HEK293 (cell line): Measurements from ENCODE around the gene AMIGO1.
A peak's percentile ranks its signal among the peaks of the same experiment; 100 is the strongest.

Experiments
- CTCF ChIA-PET: fragments of 350-600 bp; formaldehyde crosslinking; extraction: SDS; loops from one replicate; lab custom pipeline; 2021; ENCODE audit warnings: antibody characterized with exemption; lab: Yijun Ruan, JAX
- POLR2A ChIA-PET: fragments of 300-600 bp; formaldehyde crosslinking; extraction: SDS; loops from one replicate; lab custom pipeline; 2020; ENCODE audit warnings: antibody characterized with exemption, inconsistent platforms; lab: Yijun Ruan, JAX
- H3K27ac ChIP-seq: fragments of 200-500 bp; sonication (Bioruptor generic); 2 replicates; pipeline ENCODE4 v1.5.1; 2014; ENCODE audit warnings: low read depth, low read length, control low read depth, inconsistent platforms; ENCODE audit errors: extremely low read depth
- H3K36me3 ChIP-seq, 2 experiments: fragments of 200-500 bp in 1 of 2; sonication (Bioruptor generic) in 1 of 2; 1 replicate in 1 of 2; 2 replicates in 1 of 2; pipeline ENCODE4 v1.5.1; 2014 to 2017; ENCODE audit warnings: inconsistent platforms in 2 of 2, low read length in 2 of 2; ENCODE audit not compliant: control insufficient read depth in 2 of 2, insufficient read depth in 1 of 2
- H3K4me1 ChIP-seq: fragments of 200-500 bp; sonication (Bioruptor generic); 2 replicates; pipeline ENCODE4 v1.5.1; 2014; ENCODE audit warnings: mild to moderate bottlenecking, low read length, inconsistent platforms; ENCODE audit not compliant: control insufficient read depth, insufficient read depth
- H3K4me3 ChIP-seq: 2 replicates; pipeline ENCODE4 v1.5.1; 2011; ENCODE audit warnings: low read depth, mild to moderate bottlenecking, control low read depth, low read length, moderate library complexity
- H3K9me3 ChIP-seq: fragments of 200-500 bp; sonication (Bioruptor generic); 2 replicates; pipeline ENCODE4 v1.5.1; 2014; ENCODE audit warnings: low read depth, low read length, inconsistent platforms; ENCODE audit not compliant: control insufficient read depth, insufficient read depth
- KLF1 ChIP-seq: fragments of 450-650 bp; formaldehyde crosslinking; IDR thresholded peaks from 2 replicates; pipeline ENCODE4 v1.5.1; 2016; ENCODE audit warnings: missing biosample characterization, missing genetic modification characterization
- KLF10 ChIP-seq: fragments of 450-650 bp; IDR thresholded peaks from 2 replicates; pipeline ENCODE4 v1.5.1; 2018; ENCODE audit warnings: missing biosample characterization, mild to moderate bottlenecking, missing genetic modification characterization
- KLF8 ChIP-seq: fragments of 450-650 bp; formaldehyde crosslinking; IDR thresholded peaks from 2 replicates; pipeline ENCODE4 v1.5.1; 2016; ENCODE audit warnings: missing biosample characterization, missing genetic modification characterization
- PATZ1 ChIP-seq: fragments of 450-650 bp; formaldehyde crosslinking; IDR thresholded peaks from 2 replicates; pipeline ENCODE4 v1.5.1; 2016; ENCODE audit warnings: missing biosample characterization, missing genetic modification characterization
- PBX3 ChIP-seq: sonication (generic); formaldehyde crosslinking; IDR thresholded peaks from 2 replicates; pipeline ENCODE4 v1.8.1; 2022; ENCODE audit warnings: mild to moderate bottlenecking, moderate library complexity, missing genetic modification reagents
- TSHZ1 ChIP-seq: fragments of 450-650 bp; formaldehyde crosslinking; IDR thresholded peaks from 2 replicates; pipeline ENCODE4 v1.5.1; 2016; ENCODE audit warnings: missing biosample characterization, missing genetic modification characterization, borderline replicate concordance
- ZBTB11 ChIP-seq: fragments of 450-650 bp; formaldehyde crosslinking; conservative IDR thresholded peaks from 2 replicates; pipeline ENCODE4 v1.5.1; 2016; ENCODE audit warnings: low read depth, missing biosample characterization, missing genetic modification characterization
- ZBTB17 ChIP-seq: fragments of 450-650 bp; formaldehyde crosslinking; IDR thresholded peaks from 2 replicates; pipeline ENCODE4 v1.5.1; 2016; ENCODE audit warnings: missing biosample characterization, missing genetic modification characterization
- ZEB2 ChIP-seq: fragments of 450-650 bp; formaldehyde crosslinking; IDR thresholded peaks from 2 replicates; pipeline ENCODE4 v1.5.1; 2016; ENCODE audit warnings: missing biosample characterization, missing genetic modification characterization
- ZNF155 ChIP-seq: fragments of 450-650 bp; formaldehyde crosslinking; IDR thresholded peaks from 2 replicates; pipeline ENCODE4 v1.5.1; 2016; ENCODE audit warnings: missing biosample characterization, missing genetic modification characterization
- ZNF366 ChIP-seq: fragments of 450-650 bp; formaldehyde crosslinking; conservative IDR thresholded peaks from 2 replicates; pipeline ENCODE4 v1.5.1; 2016; ENCODE audit warnings: missing biosample characterization, missing genetic modification characterization
- ZNF37A ChIP-seq: fragments of 450-650 bp; IDR thresholded peaks from 2 replicates; pipeline ENCODE4 v1.5.1; 2018; ENCODE audit warnings: missing biosample characterization, missing genetic modification characterization
- ZNF610 ChIP-seq: fragments of 450-650 bp; formaldehyde crosslinking; IDR thresholded peaks from 2 replicates; pipeline ENCODE4 v1.5.1; 2016; ENCODE audit warnings: missing biosample characterization, missing genetic modification characterization, borderline replicate concordance
- ZNF621 ChIP-seq: fragments of 450-650 bp; formaldehyde crosslinking; IDR thresholded peaks from 2 replicates; pipeline ENCODE4 v1.5.1; 2017; ENCODE audit warnings: missing biosample characterization, missing genetic modification characterization
- ZNF660 ChIP-seq: fragments of 450-650 bp; IDR thresholded peaks from 2 replicates; pipeline ENCODE4 v1.5.1; 2018; ENCODE audit warnings: missing biosample characterization, mild to moderate bottlenecking, missing genetic modification characterization
- ZNF76 ChIP-seq: fragments of 450-650 bp; formaldehyde crosslinking; IDR thresholded peaks from 2 replicates; pipeline ENCODE4; 2016; ENCODE audit warnings: low read depth, missing biosample characterization, missing genetic modification characterization, borderline replicate concordance
- ZSCAN4 ChIP-seq: fragments of 450-650 bp; formaldehyde crosslinking; IDR thresholded peaks from 2 replicates; pipeline ENCODE4 v1.5.1; 2017; ENCODE audit warnings: missing biosample characterization, missing genetic modification characterization

AMIGO1 gene

GRCh38 chr1:109495738-109496137 lies 13.8 kb downstream of the AMIGO1 start (continued):
- TF ChIP-seq TSHZ1 = no peak
- TF ChIP-seq ZNF621 = no peak
- no peak for TF ChIP-seq ZNF155 (tag by site-specific recombination)
- no peak for TF ChIP-seq ZNF660 (tag by site-specific recombination)
- no peak for TF ChIP-seq PBX3 (CRISPR knock-in tag)
- TF ChIP-seq, all 188 proteins: peak for 0

GRCh38 chr1:109493805-109494539 lies 15.6 kb downstream of the AMIGO1 start, which contains the start of gene CYB561D1:
Gene CYB561D1 (plus strand): TSS chr1:109494094. CDS start chr1:109494140, 46 bp downstream.
- ChIA-PET CTCF (interaction anchor here (0.5 to 36.3 kb wide), 22 partner anchors 11 to 560 kb away, joined by 3 to 1152 read pairs (median 4); partner anchors contain the start of genes AMIGO1, ATXN7L2 and GPR61), POLR2A (interaction anchor here (0.6 to 2.9 kb wide), 6 partner anchors 12 to 135 kb away, joined by 3 to 11 read pairs (median 4); partner anchors contain the start of gene GNAI3)
- peak within 1 kb of the TSS; percentile 6; the same call in 1 of the 2 replicates for H3K27ac ChIP-seq
- H3K4me3 ChIP-seq = peak within 1 kb of the TSS; percentile 95
- no peaks in the 10 kb centered on the region for H3K4me1 ChIP-seq
- H3K36me3 ChIP-seq = peaks cover 0 to 63% of the 10 kb centered on the region in 2 experiments; a peak in 1 of 3 replicates
- H3K9me3 ChIP-seq = no peaks in the 10 kb centered on the region
- TF ChIP-seq PBX3 (CRISPR knock-in tag) (peak; percentile 82), ZBTB11 (tag by site-specific recombination) (peak; percentile 74), KLF10 (peak; percentile 66), ZNF660 (tag by site-specific recombination) (peak; percentile 87), ZNF366 (tag by site-specific recombination) (peak; percentile 52; the same call in 1 of the 2 replicates), PATZ1 (tag by site-specific recombination) (peak; percentile 86), KLF1 (tag by site-specific recombination) (peak; percentile 65; the same call in 1 of the 2 replicates), ZNF76 (tag by site-specific recombination) (peak; percentile 35), ZEB2 (tag by site-specific recombination) (peak; percentile 93), TSHZ1 (no peak), KLF8 (tag by site-specific recombination) (peak; percentile 92; the same call in 1 of the 2 replicates), ZSCAN4 (tag by site-specific recombination) (no peak), ZBTB17 (tag by site-specific recombination) (peak; percentile 93), ZNF37A (no peak), ZNF610 (tag by site-specific recombination) (no peak)
